MM.1S (cell line): ENCODE results near the gene ZNF621.

Experiments used
- EZH2 ChIP-seq: fragments of 300-600 bp; sonication (generic); optimal IDR thresholded peaks from 2 replicates; pipeline ENCODE3; 2017; ENCODE audit warnings: low read depth, mild to moderate bottlenecking, antibody characterized with exemption, low read length, mixed read lengths
- EZH2phosphoT487 ChIP-seq: fragments of 300-600 bp; sonication (generic); IDR thresholded peaks from 2 replicates; pipeline ENCODE4 v1.6.1; 2018; ENCODE audit warnings: antibody characterized with exemption, low read length
- TF ChIP-seq, protein P1 (sequence below): fragments of 300-600 bp; sonication (generic); IDR thresholded peaks from 2 replicates; pipeline ENCODE4 v1.5.1; 2016; ENCODE audit warnings: antibody characterized with exemption, low read length, mixed read lengths

DNA sequence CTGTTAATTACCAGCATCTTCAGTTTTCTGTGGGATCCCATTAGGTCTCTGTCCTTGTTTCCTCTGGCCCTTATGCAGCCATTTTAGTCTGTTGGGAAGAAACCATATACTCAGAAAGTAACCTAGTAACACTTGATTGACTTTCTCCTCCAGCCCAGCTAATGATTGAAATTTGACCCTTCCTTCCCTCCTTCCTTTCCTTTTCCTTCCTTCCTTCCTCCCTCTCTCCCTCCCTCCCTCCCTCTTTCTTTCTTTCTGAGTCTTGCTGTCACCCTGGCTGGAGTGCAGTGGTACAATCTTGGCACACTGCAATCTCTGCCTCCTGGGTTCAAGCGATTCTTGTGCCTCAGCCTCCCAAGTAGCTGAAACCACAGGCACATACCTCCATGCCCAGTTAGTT, 24.8 kb upstream of the ZNF621 start:
- TF ChIP-seq, protein P1, sequence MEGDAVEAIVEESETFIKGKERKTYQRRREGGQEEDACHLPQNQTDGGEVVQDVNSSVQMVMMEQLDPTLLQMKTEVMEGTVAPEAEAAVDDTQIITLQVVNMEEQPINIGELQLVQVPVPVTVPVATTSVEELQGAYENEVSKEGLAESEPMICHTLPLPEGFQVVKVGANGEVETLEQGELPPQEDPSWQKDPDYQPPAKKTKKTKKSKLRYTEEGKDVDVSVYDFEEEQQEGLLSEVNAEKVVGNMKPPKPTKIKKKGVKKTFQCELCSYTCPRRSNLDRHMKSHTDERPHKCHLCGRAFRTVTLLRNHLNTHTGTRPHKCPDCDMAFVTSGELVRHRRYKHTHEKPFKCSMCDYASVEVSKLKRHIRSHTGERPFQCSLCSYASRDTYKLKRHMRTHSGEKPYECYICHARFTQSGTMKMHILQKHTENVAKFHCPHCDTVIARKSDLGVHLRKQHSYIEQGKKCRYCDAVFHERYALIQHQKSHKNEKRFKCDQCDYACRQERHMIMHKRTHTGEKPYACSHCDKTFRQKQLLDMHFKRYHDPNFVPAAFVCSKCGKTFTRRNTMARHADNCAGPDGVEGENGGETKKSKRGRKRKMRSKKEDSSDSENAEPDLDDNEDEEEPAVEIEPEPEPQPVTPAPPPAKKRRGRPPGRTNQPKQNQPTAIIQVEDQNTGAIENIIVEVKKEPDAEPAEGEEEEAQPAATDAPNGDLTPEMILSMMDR: no peak
- no peak for TF ChIP-seq EZH2
- no peak for TF ChIP-seq EZH2phosphoT487
